NCI-H1417 (cell line): Measurements from ENCODE around the gene MVB12B.

Experiments
- DNase-seq, 3 experiments: peaks; one replicate each; lab custom pipeline; 2025; lab: John Stamatoyannopoulos, UW

MVB12B gene

GRCh38 chr9:126429190-126429589 lies 102.6 kb downstream of the MVB12B start:
- DNase-seq, result peak; percentile 41 to 93 (median 76)

DNA sequence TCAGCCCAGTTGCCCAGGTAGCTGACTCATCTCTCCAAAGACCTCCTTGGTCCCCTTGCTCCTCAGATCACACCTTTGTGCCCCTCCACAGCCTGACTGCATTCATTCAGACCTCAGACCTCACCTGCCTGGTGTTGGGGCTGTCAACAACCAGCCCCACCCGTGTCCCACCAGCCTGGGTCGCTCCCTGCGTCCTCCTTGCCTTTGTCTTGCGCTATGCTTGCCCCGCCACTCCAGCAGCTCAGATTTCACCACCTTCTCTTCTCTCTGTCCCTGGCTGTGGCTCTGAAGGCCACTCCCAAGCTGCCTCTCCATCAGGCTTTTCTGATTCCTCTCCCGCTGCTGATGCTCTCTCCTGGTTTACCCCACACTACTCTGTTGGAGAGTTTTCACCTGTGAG lies 103.5 kb downstream of the MVB12B start:
- DNase-seq, result peak in 2 of 3 experiments; percentile 35 to 65

GRCh38 chr9:126431077-126431742 lies 104.6 kb downstream of the MVB12B start:
- no peak for DNase-seq

- DNase-seq, result no peak
Observed at GRCh38 chr9:126432659-126433058, 106.0 kb downstream of the MVB12B start.

DNA sequence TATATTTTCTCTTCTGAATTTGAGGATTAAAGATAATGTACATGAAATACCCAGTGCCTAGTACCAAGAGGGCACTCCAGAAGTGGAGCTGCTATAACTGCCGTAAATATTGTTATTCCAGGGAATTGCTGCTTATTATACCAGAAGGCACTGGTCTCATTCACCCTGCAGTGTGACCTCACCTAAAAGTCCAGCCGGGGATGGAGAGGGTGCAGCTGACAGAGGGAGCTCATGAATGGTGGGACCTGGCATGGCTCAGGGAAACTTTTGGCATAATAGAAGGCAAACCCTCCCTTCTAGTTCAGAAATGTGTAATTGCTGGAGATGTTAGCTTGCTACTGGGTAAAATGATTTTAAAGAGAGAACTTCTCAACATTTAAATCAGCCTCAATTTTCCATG lies 108.5 kb downstream of the MVB12B start:
- no peak for DNase-seq

DNA sequence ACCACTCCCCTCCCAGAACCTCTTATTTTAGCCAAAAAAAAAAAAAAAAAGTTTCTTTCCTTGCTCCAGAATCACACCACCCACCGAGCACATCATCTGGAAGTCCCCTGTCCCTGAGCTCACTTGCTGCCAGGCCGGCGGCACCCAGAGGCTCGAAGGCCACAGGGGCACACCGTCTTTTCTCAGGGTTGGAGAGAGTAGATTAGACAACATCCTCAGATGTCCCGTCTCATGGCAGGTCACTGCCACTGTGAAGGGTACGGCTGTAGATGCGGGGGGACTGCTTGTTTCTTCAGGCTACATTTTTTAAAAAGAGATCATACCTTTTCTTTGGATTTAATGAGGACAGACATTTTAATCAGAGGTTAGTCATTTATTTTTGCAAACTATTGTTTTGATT lies 109.0 kb downstream of the MVB12B start:
- DNase-seq, result no peak

DNA sequence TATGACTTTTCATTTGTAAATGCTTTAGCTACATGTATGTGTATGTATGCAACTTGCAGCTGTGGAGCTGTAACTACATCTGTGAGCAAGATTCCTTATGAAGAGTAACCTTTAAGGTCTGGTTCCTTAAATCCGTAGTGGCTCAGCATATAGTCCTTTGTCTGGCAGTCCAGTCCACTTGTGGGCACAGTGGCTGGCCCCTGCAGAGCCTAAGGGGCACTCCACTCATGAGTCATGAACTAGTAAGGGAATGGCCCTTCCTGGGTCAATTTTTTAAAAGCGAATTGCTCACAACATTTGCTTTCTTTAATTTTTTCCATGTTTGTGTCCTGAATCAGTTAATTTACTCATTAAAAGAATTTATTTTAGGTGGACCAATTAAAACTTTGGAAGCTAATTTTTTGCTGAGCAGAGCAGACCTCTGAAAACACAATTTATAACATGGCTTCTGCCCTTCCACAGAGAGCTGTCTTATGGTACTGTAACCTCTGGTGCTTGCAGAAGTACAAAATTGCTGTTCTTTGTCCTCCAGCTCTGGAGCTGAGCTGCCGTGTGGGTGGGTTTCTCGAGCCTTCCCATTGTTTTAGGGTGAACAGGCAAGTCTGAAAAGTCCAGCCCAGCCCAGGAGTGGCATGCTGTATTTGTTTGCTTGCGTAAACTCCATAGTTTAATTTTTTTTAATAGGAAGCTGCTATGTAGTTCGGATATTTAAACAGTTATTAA lies 110.1 kb downstream of the MVB12B start:
- peak in 2 of 3 experiments; percentile 48 to 80 for DNase-seq

- peak in 1 of 3 experiments; percentile 64 for DNase-seq
Observed at GRCh38 chr9:126437268-126437666, 110.6 kb downstream of the MVB12B start.

DNA sequence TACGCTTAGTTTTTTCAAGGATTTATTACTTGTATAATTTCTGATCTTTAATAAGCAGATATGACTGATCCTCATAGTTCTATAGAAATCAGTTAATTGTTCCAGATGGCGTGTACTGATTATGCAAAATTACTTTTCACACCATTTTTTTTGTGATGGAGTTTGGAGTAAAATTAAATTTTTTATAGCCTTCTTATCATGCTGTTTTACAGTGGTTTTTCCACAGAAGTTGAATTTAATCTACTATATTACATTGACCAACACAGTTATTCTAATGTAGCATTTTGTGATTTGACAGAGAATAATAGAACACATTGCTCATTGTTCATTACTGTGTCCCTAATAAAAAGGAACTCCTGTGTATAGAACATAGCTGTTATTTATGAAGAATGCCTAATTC lies 111.1 kb downstream of the MVB12B start:
- no peak for DNase-seq

- no peak for DNase-seq
Observed at GRCh38 chr9:126438741-126439401, 112.2 kb downstream of the MVB12B start.

GRCh38 chr9:126439402-126439765 lies 112.8 kb downstream of the MVB12B start:
- peak in 1 of 3 experiments; percentile 31 for DNase-seq

- DNase-seq, result peak in 2 of 3 experiments; percentile 16 to 38
Observed at GRCh38 chr9:126439883-126440653, 113.4 kb downstream of the MVB12B start.

- peak in 2 of 3 experiments; percentile 36 to 43 for DNase-seq
Observed at GRCh38 chr9:126440940-126441339, 114.3 kb downstream of the MVB12B start.

DNA sequence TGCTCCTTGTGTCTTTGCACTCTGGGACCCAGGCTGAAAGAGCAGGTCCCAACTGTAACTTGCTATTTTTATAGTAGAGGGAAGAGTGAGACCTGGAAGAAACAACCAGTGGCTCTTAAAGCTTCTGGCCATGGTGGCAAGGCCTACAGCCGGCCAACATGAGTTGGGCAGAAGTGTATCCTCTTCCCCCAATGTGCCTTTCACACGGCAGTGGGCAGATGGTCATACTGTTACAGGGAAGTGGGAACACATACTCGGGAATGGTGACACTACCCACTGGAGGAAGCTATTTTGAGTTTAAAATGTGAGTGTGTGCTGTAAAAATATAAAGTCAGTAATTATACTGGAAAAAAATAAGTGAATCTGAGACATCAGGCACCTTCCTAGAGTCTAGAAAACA lies 116.0 kb downstream of the MVB12B start:
- no peak for DNase-seq

DNA sequence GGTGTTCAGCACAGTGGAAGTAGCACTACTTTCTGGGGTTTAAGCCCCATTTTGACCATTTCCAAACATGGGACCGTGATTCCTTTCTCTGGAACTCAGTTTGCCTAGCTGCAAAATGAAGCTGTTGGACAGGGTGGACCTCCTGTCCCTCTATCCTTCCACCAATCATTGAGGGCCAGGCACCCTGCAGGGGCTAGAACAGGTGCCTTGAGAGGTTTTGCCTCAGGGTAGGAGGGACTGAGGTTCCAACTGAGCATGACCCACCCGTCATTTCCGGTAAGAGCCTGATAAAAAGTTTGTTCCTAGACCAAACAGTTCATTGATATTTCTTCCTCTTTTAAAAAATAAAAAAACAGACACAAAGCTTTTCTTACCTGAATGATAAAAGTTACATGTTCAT lies 116.5 kb downstream of the MVB12B start:
- DNase-seq, result peak in 1 of 3 experiments; percentile 33

- no peak for DNase-seq
Observed at GRCh38 chr9:126448136-126448535, 121.5 kb downstream of the MVB12B start.

GRCh38 chr9:126448865-126449577 lies 122.4 kb downstream of the MVB12B start:
- DNase-seq, result peak in 1 of 3 experiments; percentile 42

GRCh38 chr9:126449725-126450667 lies 123.4 kb downstream of the MVB12B start:
- peak in 2 of 3 experiments; percentile 89 to 97 for DNase-seq

GRCh38 chr9:126450668-126451205 lies 124.1 kb downstream of the MVB12B start:
- peak in 1 of 3 experiments; percentile 89 for DNase-seq

DNA sequence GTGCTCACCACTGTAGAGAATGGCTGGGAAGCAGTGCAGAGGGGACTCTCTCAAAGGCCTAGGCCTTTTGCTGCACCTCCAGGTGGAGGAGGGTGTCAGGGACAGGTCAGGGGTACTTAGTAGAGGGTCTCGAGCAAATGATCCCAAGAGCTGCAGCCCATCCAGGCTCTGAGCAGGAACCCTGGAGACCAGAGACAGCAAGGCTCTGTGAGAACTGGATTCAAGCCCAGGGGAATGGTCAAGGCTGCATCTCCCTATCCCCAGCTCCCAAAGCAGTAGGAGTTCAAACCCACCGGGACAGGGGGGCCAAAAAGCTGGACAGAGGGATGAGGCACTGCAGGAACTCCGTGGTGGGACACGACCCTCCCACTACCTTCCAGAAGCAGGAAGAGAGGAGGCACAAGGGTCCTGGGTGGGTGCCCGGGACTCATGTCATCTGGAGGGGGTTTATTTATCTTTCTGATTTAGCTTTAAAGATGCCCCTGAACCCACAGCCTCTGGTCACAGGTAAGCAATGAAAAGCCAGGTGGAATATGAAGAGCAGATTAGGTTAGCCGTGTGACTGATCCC lies 124.8 kb downstream of the MVB12B start:
- DNase-seq, result no peak
